ENCODE data around the gene SPTSSA.
A peak's percentile ranks its signal among the peaks of the same experiment; 100 is the strongest.
"Not testable (repeated sequence)": the region's sequence is repeated elsewhere in the genome, so short reads cannot be mapped to it uniquely, and the experiment has no call there.

SPTSSA gene

GRCh38 chr14:34462132-34462893, at the start of gene SPTSSA:
Gene SPTSSA (minus strand): TSS chr14:34462240. CDS start chr14:34462207, 33 bp downstream.
- Mint-ChIP-seq H3K27ac (peak within 1 kb of the TSS; percentile 71), H3K9me3 (no peaks in the 10 kb centered on the region), H3K27me3 (no peaks in the 10 kb centered on the region), H3K4me3 (peak within 1 kb of the TSS; percentile 85), H3K36me3 (no peaks in the 10 kb centered on the region), H3K4me1 (peaks cover 19% of the 10 kb centered on the region)
- ATAC-seq, result peak; percentile 98

GRCh38 chr14:34507884-34508283, 45.8 kb upstream of the SPTSSA start:
- no peak for ATAC-seq
- H3K36me3 Mint-ChIP-seq, result no peaks in the 10 kb centered on the region
- no peak overlapping the region for H3K27ac Mint-ChIP-seq
- H3K4me3 Mint-ChIP-seq, result no peak overlapping the region
- H3K9me3 Mint-ChIP-seq, result no peaks in the 10 kb centered on the region
- H3K4me1 Mint-ChIP-seq, result no peaks in the 10 kb centered on the region
- H3K27me3 Mint-ChIP-seq, result no peaks in the 10 kb centered on the region

- Mint-ChIP-seq H3K27me3 (no peaks in the 10 kb centered on the region), H3K9me3 (no peaks in the 10 kb centered on the region), H3K36me3 (no peaks in the 10 kb centered on the region), H3K4me3 (no peak overlapping the region), H3K4me1 (no peaks in the 10 kb centered on the region), H3K27ac (no peak overlapping the region)
- no peak for ATAC-seq
Measured at GRCh38 chr14:34507459-34507858, 45.4 kb upstream of the SPTSSA start.

- H3K4me1 Mint-ChIP-seq, H3K36me3 Mint-ChIP-seq, H3K4me3 Mint-ChIP-seq, ATAC-seq, H3K27ac Mint-ChIP-seq, H3K9me3 Mint-ChIP-seq, H3K27me3 Mint-ChIP-seq: not testable (repeated sequence)
Measured at GRCh38 chr14:34505124-34505491, 43.1 kb upstream of the SPTSSA start.

GRCh38 chr14:34504027-34504426, 42.0 kb upstream of the SPTSSA start:
- not testable (repeated sequence) for H3K4me3 Mint-ChIP-seq, H3K4me1 Mint-ChIP-seq, ATAC-seq, H3K27me3 Mint-ChIP-seq, H3K9me3 Mint-ChIP-seq, H3K27ac Mint-ChIP-seq, H3K36me3 Mint-ChIP-seq

- H3K4me3 Mint-ChIP-seq, result no peak overlapping the region
Measured at GRCh38 chr14:34502545-34503225, 40.6 kb upstream of the SPTSSA start.

GRCh38 chr14:34502001-34502400, 40.0 kb upstream of the SPTSSA start:
- H3K27me3 Mint-ChIP-seq, result no peaks in the 10 kb centered on the region
- H3K27ac Mint-ChIP-seq, result no peak overlapping the region
- no peak overlapping the region for H3K4me3 Mint-ChIP-seq
- H3K4me1 Mint-ChIP-seq, result no peaks in the 10 kb centered on the region
- no peaks in the 10 kb centered on the region for H3K9me3 Mint-ChIP-seq
- H3K36me3 Mint-ChIP-seq, result no peaks in the 10 kb centered on the region
- no peak for ATAC-seq

More at GRCh38 chr14:34502545-34503225, 40.6 kb upstream of the SPTSSA start:
- no peaks in the 10 kb centered on the region for H3K27me3 Mint-ChIP-seq
- no peaks in the 10 kb centered on the region for H3K36me3 Mint-ChIP-seq
- no peak for ATAC-seq
- H3K4me1 Mint-ChIP-seq, result no peaks in the 10 kb centered on the region
- H3K9me3 Mint-ChIP-seq, result no peaks in the 10 kb centered on the region
- H3K27ac Mint-ChIP-seq, result no peak overlapping the region

- no peak for ATAC-seq
- Mint-ChIP-seq H3K4me1 (no peaks in the 10 kb centered on the region), H3K36me3 (no peaks in the 10 kb centered on the region), H3K27ac (no peak overlapping the region), H3K9me3 (no peaks in the 10 kb centered on the region), H3K4me3 (no peak overlapping the region), H3K27me3 (no peaks in the 10 kb centered on the region)
Measured at GRCh38 chr14:34501004-34501580, 39.1 kb upstream of the SPTSSA start.

GRCh38 chr14:34498684-34499412, 36.8 kb upstream of the SPTSSA start:
- Mint-ChIP-seq H3K4me3 (no peak overlapping the region), H3K9me3 (no peaks in the 10 kb centered on the region), H3K36me3 (no peaks in the 10 kb centered on the region), H3K27ac (no peak overlapping the region), H3K4me1 (no peaks in the 10 kb centered on the region), H3K27me3 (no peaks in the 10 kb centered on the region)
- no peak for ATAC-seq

GRCh38 chr14:34496679-34497513, 34.9 kb upstream of the SPTSSA start:
- H3K4me1 Mint-ChIP-seq, result no peaks in the 10 kb centered on the region
- no peak overlapping the region for H3K4me3 Mint-ChIP-seq
- no peak overlapping the region for H3K27ac Mint-ChIP-seq
- no peaks in the 10 kb centered on the region for H3K27me3 Mint-ChIP-seq
- no peaks in the 10 kb centered on the region for H3K9me3 Mint-ChIP-seq
- ATAC-seq, result no peak
- H3K36me3 Mint-ChIP-seq, result no peaks in the 10 kb centered on the region

GRCh38 chr14:34496007-34496678, 34.1 kb upstream of the SPTSSA start:
- Mint-ChIP-seq H3K9me3 (no peaks in the 10 kb centered on the region), H3K36me3 (no peaks in the 10 kb centered on the region), H3K27ac (no peak overlapping the region), H3K27me3 (peaks cover 6% of the 10 kb centered on the region), H3K4me3 (no peak overlapping the region), H3K4me1 (no peaks in the 10 kb centered on the region)
- ATAC-seq, result no peak

- no peak overlapping the region for H3K27ac Mint-ChIP-seq
Measured at GRCh38 chr14:34489324-34489723, 27.3 kb upstream of the SPTSSA start.

GRCh38 chr14:34488528-34488927, 26.5 kb upstream of the SPTSSA start:
- H3K36me3 Mint-ChIP-seq, result no peaks in the 10 kb centered on the region
- H3K27ac Mint-ChIP-seq, result no peak overlapping the region
- H3K4me3 Mint-ChIP-seq, result no peak overlapping the region
- peaks cover 10% of the 10 kb centered on the region for H3K27me3 Mint-ChIP-seq
- no peaks in the 10 kb centered on the region for H3K9me3 Mint-ChIP-seq
- no peaks in the 10 kb centered on the region for H3K4me1 Mint-ChIP-seq
- ATAC-seq, result no peak

More at GRCh38 chr14:34489324-34489723, 27.3 kb upstream of the SPTSSA start:
- no peaks in the 10 kb centered on the region for H3K36me3 Mint-ChIP-seq
- no peak for ATAC-seq
- no peaks in the 10 kb centered on the region for H3K4me1 Mint-ChIP-seq
- H3K27me3 Mint-ChIP-seq, result peaks cover 10% of the 10 kb centered on the region
- no peaks in the 10 kb centered on the region for H3K9me3 Mint-ChIP-seq
- no peak overlapping the region for H3K4me3 Mint-ChIP-seq

GRCh38 chr14:34484726-34485125, 22.7 kb upstream of the SPTSSA start:
- H3K36me3 Mint-ChIP-seq, result no peaks in the 10 kb centered on the region
- no peaks in the 10 kb centered on the region for H3K9me3 Mint-ChIP-seq
- no peak overlapping the region for H3K27ac Mint-ChIP-seq
- no peak overlapping the region for H3K4me3 Mint-ChIP-seq
- H3K27me3 Mint-ChIP-seq, result no peaks in the 10 kb centered on the region
- H3K4me1 Mint-ChIP-seq, result no peaks in the 10 kb centered on the region
- ATAC-seq, result no peak

All from stimulated activated memory B cell treated with anti-CD40 and anti-IgM and Interleukin-4, amounts not matched to agents 10 μg/mL and 1 μg/mL and 100 μg/mL, for 72 hours (primary cell).